Measurements from ENCODE around the gene GPD1L.

GRCh38 chr3:32146746-32147211 lies 40.4 kb downstream of the GPD1L start:
- TF ChIP-seq SRY (CRISPR knock-in tag; IDR thresholded peaks at IDR 0.05), result no peak
- TF ChIP-seq, protein P1, sequence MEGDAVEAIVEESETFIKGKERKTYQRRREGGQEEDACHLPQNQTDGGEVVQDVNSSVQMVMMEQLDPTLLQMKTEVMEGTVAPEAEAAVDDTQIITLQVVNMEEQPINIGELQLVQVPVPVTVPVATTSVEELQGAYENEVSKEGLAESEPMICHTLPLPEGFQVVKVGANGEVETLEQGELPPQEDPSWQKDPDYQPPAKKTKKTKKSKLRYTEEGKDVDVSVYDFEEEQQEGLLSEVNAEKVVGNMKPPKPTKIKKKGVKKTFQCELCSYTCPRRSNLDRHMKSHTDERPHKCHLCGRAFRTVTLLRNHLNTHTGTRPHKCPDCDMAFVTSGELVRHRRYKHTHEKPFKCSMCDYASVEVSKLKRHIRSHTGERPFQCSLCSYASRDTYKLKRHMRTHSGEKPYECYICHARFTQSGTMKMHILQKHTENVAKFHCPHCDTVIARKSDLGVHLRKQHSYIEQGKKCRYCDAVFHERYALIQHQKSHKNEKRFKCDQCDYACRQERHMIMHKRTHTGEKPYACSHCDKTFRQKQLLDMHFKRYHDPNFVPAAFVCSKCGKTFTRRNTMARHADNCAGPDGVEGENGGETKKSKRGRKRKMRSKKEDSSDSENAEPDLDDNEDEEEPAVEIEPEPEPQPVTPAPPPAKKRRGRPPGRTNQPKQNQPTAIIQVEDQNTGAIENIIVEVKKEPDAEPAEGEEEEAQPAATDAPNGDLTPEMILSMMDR (CRISPR knock-in tag; IDR thresholded peaks at IDR 0.05), result no peak
- TF ChIP-seq CSRNP1 (CRISPR knock-in tag; IDR thresholded peaks at IDR 0.05), result no peak
- no peak for TF ChIP-seq FOXK2 (IDR thresholded peaks at IDR 0.05)
- no peak for TF ChIP-seq SP1 (IDR thresholded peaks at IDR 0.05)
- TF ChIP-seq SP1 (CRISPR knock-in tag; IDR thresholded peaks at IDR 0.05), result no peak
